ENCODE results near the gene COL8A2.

The COL8A2 gene

GRCh38 chr1:36157973-36158826 lies 33.2 kb upstream of the COL8A2 start:
- no peak for DNase-seq (ENCODE audit: low read depth in 2 of 2)

GRCh38 chr1:36157115-36157903 lies 32.3 kb upstream of the COL8A2 start:
- no peak for DNase-seq (ENCODE audit: low read depth in 2 of 2)

DNA sequence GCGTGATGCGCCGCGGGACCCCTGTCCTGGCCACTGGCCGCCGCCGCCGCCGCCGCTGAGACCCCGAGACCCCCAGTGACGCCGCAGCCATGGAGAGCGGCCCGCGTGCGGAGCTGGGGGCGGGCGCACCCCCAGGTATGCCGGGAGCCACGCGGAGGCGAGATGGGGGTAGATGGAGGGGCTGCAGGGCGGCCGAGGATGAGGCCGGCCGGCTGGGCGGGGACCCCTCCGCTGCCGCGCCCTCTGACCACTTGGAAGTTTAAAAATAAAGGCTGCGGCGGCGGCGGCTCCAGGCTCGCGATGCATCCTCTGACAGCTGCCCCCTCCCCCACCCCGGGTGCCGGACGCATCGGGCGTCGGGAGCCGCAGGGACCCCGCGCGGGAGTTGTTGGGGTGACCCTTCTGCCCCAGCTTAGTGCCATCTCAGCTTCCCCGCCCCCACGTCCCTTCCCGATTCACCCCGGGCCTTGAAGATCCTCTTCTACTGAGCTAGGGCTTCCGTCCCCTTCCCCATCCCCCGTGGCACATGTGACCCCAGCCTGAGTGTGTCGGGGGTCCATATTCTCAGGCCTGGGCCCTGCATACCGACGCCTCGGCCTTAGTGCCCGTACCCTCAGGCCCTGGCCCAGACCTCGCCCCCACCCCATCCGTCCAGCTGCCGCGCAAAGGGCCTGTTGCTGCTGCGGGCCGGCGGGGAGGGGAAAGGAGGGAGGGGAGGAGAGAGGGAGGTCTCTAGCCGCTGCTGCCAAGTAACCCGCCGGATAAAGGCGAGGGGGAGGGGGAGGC lies 31.5 kb upstream of the COL8A2 start:
- peak in 1 of 2 donors; percentile 44 for DNase-seq (ENCODE audit: low read depth in 2 of 2)

- peak; percentile 67 to 79 for DNase-seq (ENCODE audit: low read depth in 2 of 2)
Measured at GRCh38 chr1:36155408-36156328, 30.6 kb upstream of the COL8A2 start, which contains the start of gene MAP7D1. MAP7D1 (plus strand) TSS chr1:36156160; CDS start chr1:36156418, 258 bp downstream.

GRCh38 chr1:36154765-36155407 lies 29.9 kb upstream of the COL8A2 start:
- DNase-seq (ENCODE audit: low read depth in 2 of 2), result no peak

DNA sequence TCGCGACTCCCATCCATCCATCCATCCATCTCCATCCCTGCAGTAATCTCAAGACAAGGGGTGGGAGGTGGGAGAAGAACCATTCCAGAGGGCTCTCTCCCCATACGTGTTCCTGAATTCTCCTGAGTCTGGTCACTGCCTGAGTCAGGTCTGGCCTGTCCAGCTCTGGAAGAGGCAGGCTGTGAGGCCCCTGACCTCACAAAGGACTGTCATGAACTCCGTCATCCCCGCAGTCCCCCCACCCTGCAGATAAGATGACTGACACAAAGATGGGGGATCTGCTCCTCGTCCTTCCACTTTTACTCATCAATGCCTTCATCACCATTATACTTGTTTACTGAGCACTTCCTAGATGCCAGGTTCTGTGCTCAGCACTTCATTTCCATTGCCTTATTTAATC lies 29.3 kb upstream of the COL8A2 start:
- DNase-seq (ENCODE audit: low read depth in 2 of 2), result no peak

- no peak for DNase-seq (ENCODE audit: low read depth in 2 of 2)
Measured at GRCh38 chr1:36153476-36153875, 28.5 kb upstream of the COL8A2 start.

GRCh38 chr1:36151845-36152203 lies 26.8 kb upstream of the COL8A2 start:
- DNase-seq (ENCODE audit: low read depth in 2 of 2), result peak; percentile 29 to 50

DNA sequence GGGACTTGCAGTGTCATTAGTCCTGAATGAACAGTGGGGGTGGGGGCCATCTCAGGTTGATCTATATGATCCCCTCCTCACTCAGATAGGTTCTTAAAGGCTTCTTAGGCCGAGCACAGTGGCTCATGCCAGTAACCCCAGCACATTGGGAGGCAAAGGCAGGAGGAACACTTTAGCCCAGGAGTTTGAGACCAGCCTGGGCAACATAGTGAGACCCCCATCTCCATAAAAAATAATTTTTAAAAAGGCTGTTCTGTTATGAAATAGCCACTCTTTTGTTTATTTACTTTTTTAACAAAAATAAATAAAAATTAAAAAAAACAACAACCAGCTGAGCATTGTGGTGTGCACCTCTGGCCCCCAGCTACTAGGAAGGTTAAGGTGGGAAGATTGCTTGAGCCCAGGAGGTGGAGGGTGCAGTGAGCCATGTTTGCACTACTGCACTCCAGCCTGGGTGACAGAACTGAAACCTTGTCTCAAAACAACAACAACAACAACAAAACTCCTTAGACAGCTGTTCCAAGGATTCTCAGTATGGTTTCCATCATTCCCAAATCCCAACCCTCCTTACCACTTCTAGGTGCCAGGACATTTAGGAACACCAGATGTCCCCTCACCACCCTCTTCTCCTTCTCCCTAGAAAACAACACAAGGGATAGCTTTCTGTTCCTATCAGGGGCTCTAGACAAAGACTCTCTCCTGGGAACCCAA lies 26.3 kb upstream of the COL8A2 start:
- no peak for DNase-seq (ENCODE audit: low read depth in 2 of 2)

DNA sequence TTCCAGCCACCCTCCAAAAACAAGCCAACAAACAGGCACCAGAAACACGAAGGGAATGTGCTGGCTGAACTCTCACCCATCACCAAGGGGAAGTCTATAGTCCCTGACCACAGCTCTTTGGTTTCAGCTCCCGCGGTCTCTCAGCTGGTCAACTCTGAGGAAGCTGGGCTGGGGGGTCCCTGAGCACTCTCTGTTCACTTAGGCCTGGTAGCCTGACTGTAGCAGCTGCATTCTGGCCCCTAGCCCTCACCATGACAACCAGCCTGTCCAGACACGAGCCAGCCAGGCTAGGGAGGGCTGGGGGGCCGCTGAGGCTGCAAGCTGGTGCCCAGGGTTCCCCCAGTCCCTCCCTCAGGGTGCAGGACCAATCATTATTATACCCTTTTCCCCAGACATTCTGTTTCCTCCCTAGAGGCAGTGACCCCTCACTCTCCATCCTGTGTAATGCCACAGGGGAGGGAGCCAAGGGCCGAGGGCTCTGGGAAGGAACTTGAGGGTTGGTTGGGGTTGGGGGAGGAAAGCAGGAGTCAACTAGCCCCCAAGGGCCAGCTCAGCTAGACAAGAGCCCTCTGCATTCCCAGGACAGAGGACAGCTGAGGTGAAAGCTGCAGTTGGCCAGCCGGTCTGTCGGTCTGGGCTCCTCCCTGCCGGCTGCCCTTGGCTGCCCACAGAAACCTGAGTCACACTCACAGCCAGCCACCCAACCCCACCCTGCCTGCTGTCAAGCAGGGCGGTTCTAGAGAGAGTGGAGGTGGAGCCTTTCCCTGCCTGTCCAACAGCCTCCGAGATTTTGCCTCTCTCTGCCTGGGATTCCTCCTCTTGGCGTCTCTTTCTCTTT lies 25.5 kb upstream of the COL8A2 start:
- peak; percentile 55 to 68 for DNase-seq (ENCODE audit: low read depth in 2 of 2)

DNA sequence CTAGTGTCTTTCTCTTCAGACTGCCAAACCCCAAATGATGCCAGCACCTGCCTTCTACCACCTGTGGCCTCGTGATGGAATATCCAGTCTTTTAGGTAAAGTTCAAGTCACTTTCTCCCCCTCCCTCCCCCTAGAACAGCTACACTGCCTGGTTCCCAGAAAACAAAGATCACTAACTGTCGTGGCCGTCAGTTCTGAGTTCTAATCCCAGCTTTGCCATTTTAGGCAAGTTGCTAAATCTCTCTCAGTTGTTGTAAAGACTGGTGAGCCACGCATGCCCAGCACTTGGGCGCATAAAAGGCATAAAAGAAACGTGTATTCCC lies 24.9 kb upstream of the COL8A2 start:
- DNase-seq (ENCODE audit: low read depth in 2 of 2), result no peak

DNA sequence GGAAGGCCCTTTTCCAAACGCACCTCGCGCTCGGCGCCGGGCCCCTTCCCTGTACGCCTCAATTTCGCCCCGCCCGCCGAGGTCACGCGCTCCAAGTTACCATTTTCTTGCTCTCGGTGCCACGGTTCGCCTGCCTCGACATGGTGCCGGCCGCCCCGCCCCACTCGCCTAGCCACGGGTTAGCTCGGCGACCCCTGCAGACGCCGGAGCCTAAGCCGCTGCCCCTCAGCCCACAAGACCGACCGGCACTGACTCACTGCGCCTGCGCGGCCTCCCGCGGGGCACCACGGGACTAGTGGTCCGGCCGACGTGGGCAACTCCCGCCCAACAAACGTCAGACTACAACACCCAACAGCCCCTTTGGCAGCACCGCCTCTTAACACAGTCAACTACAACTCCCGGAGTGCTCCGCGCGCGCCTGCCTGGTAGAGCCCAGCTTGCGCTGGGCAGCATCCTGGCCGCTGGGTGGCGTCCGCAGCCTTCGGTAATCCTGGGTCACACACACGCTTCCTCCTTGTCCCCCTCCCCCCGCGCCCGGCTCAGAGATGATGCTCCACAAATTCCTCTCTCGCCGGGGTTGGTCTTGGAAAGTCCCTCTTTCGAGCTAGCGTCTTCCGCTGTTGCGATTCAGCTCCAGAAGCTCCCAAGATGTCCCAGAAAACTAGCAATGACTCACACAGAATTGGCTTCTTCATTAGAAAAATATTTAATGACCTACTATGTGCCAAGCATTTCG lies 24.4 kb upstream of the COL8A2 start, which contains the start of gene TRAPPC3:
Gene TRAPPC3, minus strand, starts transcription at position 250 of the 736 bp plus-strand sequence. Its CDS starts 108 bp downstream, at position 142.
- DNase-seq (ENCODE audit: low read depth in 2 of 2), result peak; percentile 99

DNA sequence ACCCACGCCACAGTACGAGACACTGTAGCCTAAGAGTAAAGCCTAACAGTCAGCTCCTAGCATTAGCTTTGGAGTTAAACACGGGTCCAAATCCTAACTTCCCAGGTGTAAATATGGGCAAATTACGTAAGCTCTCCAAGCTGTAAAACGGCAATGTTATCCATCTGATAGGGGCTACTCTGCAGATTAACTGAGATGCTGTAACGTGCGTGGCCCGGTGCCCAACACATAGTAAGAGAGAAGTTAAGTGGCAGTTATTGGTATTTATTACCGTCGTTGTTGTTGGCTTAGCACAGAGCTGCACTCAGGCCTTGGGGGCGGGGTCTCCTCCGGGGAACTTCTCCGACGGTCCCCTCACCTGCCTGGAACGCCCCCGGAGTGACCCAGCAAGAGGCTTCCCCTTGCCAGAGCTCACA lies 23.8 kb upstream of the COL8A2 start:
- DNase-seq (ENCODE audit: low read depth in 2 of 2), result no peak

GRCh38 chr1:36144413-36144812 lies 19.4 kb upstream of the COL8A2 start:
- DNase-seq (ENCODE audit: low read depth in 2 of 2), result no peak

GRCh38 chr1:36143424-36143823 lies 18.4 kb upstream of the COL8A2 start:
- no peak for DNase-seq (ENCODE audit: low read depth in 2 of 2)

GRCh38 chr1:36142121-36142520 lies 17.1 kb upstream of the COL8A2 start:
- DNase-seq (ENCODE audit: low read depth in 2 of 2), result no peak

DNA sequence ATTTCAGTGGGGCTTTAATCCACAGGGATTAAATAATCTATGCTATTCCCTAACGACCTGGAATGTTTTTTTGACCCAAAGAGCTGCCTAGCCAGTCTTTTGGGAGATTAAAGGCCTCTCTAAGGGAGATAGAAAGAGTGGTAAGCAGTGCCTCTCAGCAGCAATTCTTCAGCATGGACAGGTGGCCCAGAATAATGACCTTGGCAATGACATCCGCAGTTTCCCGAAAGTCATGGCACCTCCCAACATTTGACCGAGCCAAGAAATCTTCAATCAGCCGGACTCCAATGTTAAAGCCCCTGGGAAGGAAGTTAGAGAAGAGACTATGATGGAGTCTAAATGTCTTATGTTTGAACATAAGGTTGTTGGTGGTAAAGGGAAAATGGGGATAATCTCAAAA lies 14.5 kb upstream of the COL8A2 start:
- no peak for DNase-seq (ENCODE audit: low read depth in 2 of 2)

- DNase-seq (ENCODE audit: low read depth in 2 of 2), result no peak
Measured at GRCh38 chr1:36137776-36138175, 12.8 kb upstream of the COL8A2 start.
